GM23338 (cell line): ENCODE results near the gene FILIP1. TPM values are rescaled to one million over a fixed set of nuclear protein-coding genes. Genes with fewer than 3 reads are reported as not detected.

Source experiments
- ATAC-seq: fragments of 200-7000 bp; cut with Tn5 transposase; 3 replicates; pipeline ENCODE4 v1.9.1; 2020
- DNase-seq: peaks from one replicate; pipeline ENCODE4 v3.0.0-alpha.2; 2015; ENCODE audit warnings: low spot score
- H2AFZ ChIP-seq: fragments of 200-600 bp; sonication (generic); 2 replicates; pipeline ENCODE4 v1.8.0; 2016; ENCODE audit warnings: antibody characterized with exemption, mild to moderate bottlenecking, moderate library complexity
- H3F3A ChIP-seq: fragments of 200-600 bp; sonication (generic); replicated peaks from 2 replicates; pipeline ENCODE4 v1.8.0; 2017; ENCODE audit warnings: antibody characterized with exemption, mixed run types, low read depth
- H3K27ac ChIP-seq: fragments of 200-600 bp; sonication (generic); 2 replicates; pipeline ENCODE4 v1.6.1; 2016; ENCODE audit warnings: low read depth
- H3K27me3 ChIP-seq: fragments of 200-600 bp; sonication (generic); 2 replicates; pipeline ENCODE4 v1.8.0; 2016; ENCODE audit warnings: mild to moderate bottlenecking, mixed run types, moderate library complexity; ENCODE audit not compliant: insufficient read depth
- H3K36me3 ChIP-seq: fragments of 200-600 bp; sonication (generic); 2 replicates; pipeline ENCODE4 v1.8.0; 2016; ENCODE audit warnings: mild to moderate bottlenecking; ENCODE audit not compliant: insufficient read depth
- H3K4me1 ChIP-seq: fragments of 200-600 bp; sonication (generic); 2 replicates; pipeline ENCODE4 v1.8.0; 2016; ENCODE audit warnings: mild to moderate bottlenecking, moderate library complexity; ENCODE audit not compliant: insufficient read depth
- H3K4me2 ChIP-seq: fragments of 200-600 bp; sonication (generic); 2 replicates; pipeline ENCODE4 v1.7.1; 2017; ENCODE audit warnings: mixed run types
- H3K4me3 ChIP-seq: fragments of 200-600 bp; sonication (generic); 2 replicates; pipeline ENCODE4 v1.6.1; 2016; ENCODE audit warnings: mixed run types
- H3K79me2 ChIP-seq: fragments of 200-600 bp; sonication (generic); replicated peaks from 2 replicates; pipeline ENCODE4 v1.8.0; 2017; ENCODE audit warnings: mild to moderate bottlenecking; ENCODE audit not compliant: insufficient read depth
- H3K9me2 ChIP-seq: fragments of 200-600 bp; sonication (generic); 2 replicates; pipeline ENCODE4 v1.8.0; 2017; ENCODE audit not compliant: insufficient read depth
- H4K20me1 ChIP-seq: fragments of 200-600 bp; sonication (generic); replicated peaks from 2 replicates; pipeline ENCODE4 v1.8.0; 2017; ENCODE audit warnings: mild to moderate bottlenecking; ENCODE audit not compliant: insufficient read depth
- H3K27ac Mint-ChIP-seq: 2 replicates; pipeline ENCODE4 v1.8.0; 2020; ENCODE audit warnings: inconsistent platforms, mild to moderate bottlenecking, moderate library complexity, mixed read lengths
- H3K27me3 Mint-ChIP-seq: 3 replicates; pipeline ENCODE4 v1.8.0; 2022; ENCODE audit warnings: low read depth, mild to moderate bottlenecking, moderate library complexity, mixed read lengths, inconsistent platforms; ENCODE audit not compliant: insufficient read depth, poor library complexity
- H3K36me3 Mint-ChIP-seq: 3 replicates; pipeline ENCODE4 v1.8.0; 2021; ENCODE audit warnings: low read depth, mild to moderate bottlenecking, inconsistent platforms, moderate library complexity, mixed read lengths
- H3K4me1 Mint-ChIP-seq: 3 replicates; pipeline ENCODE4 v1.8.0; 2020; ENCODE audit warnings: mild to moderate bottlenecking, inconsistent platforms, mixed read lengths
- H3K4me3 Mint-ChIP-seq: 3 replicates; pipeline ENCODE4 v1.8.0; 2021; ENCODE audit warnings: moderate library complexity, mild to moderate bottlenecking, inconsistent platforms, mixed read lengths
- H3K9me3 Mint-ChIP-seq: 3 replicates; pipeline ENCODE4 v1.8.0; 2020; ENCODE audit warnings: moderate library complexity, mild to moderate bottlenecking, inconsistent platforms, mixed read lengths
- CREB1 ChIP-seq: fragments of 250-450 bp; sonication (Bioruptor Pico); IDR thresholded peaks from 2 replicates; pipeline ENCODE4 v1.5.0; 2020; ENCODE audit warnings: low read depth, mild to moderate bottlenecking, moderate library complexity
- EZH2 ChIP-seq: fragments of 200-600 bp; sonication (generic); IDR thresholded peaks from one replicate; pipeline ENCODE4 v1.8.0; 2017; ENCODE audit warnings: antibody characterized with exemption, mild to moderate bottlenecking, low read depth; ENCODE audit not compliant: unreplicated experiment
- EZH2phosphoT487 ChIP-seq: fragments of 200-600 bp; sonication (generic); IDR thresholded peaks from one replicate; pipeline ENCODE4 v1.8.1; 2018; ENCODE audit warnings: antibody characterized with exemption; ENCODE audit not compliant: unreplicated experiment
- JUNB ChIP-seq: IDR thresholded peaks from one replicate; pipeline ENCODE4 v1.6.1; 2016; ENCODE audit warnings: antibody characterized with exemption; ENCODE audit not compliant: unreplicated experiment
- NANOG ChIP-seq: IDR thresholded peaks from 2 replicates; pipeline ENCODE4 v1.6.1; 2016; ENCODE audit warnings: antibody characterized with exemption, borderline replicate concordance
- POLR2AphosphoS5 ChIP-seq: IDR thresholded peaks from 2 replicates; pipeline ENCODE4 v1.6.1; 2016; ENCODE audit warnings: antibody characterized with exemption, low read depth
- STAT1 ChIP-seq: IDR thresholded peaks from one replicate; pipeline ENCODE4 v1.6.1; 2016; ENCODE audit warnings: antibody characterized with exemption; ENCODE audit not compliant: unreplicated experiment
- ZNF114 ChIP-seq: fragments of 250-450 bp; sonication (Bioruptor Pico); IDR thresholded peaks from 2 replicates; pipeline ENCODE4 v1.5.0; 2020; ENCODE audit warnings: mild to moderate bottlenecking, moderate library complexity
- ZNF331 ChIP-seq: fragments of 250-450 bp; sonication (Bioruptor Pico); IDR thresholded peaks from 2 replicates; pipeline ENCODE4 v1.5.0; 2020; ENCODE audit warnings: low read depth, mild to moderate bottlenecking, moderate library complexity
- polyA plus RNA-seq: library from polyadenylated mRNA; unstranded; fragments of >200 nt; fragmentation: Nextera tagmentation; extraction: Ambion mirVana; gene quantifications from 2 replicates; pipeline ENCODE4 v1.2.1, GENCODE V29; 2016
- total RNA-seq: library from RNA; depleted of rRNA; stranded (reverse); fragments of >200 nt; shearing (Covaris generic); gene quantifications from 2 replicates; pipeline ENCODE4 v1.2.3, GENCODE V29; 2014
- TF ChIP-seq, protein P1 (sequence below): IDR thresholded peaks from 2 replicates; pipeline ENCODE4 v1.6.1; 2016; ENCODE audit warnings: antibody characterized with exemption
- TF ChIP-seq, protein P2 (sequence below): IDR thresholded peaks from one replicate; pipeline ENCODE4 v1.6.1; 2018; ENCODE audit warnings: antibody characterized with exemption; ENCODE audit not compliant: unreplicated experiment
- TF ChIP-seq, protein P3 (sequence below): fragments of 250-450 bp; sonication (Bioruptor Pico); IDR thresholded peaks from 2 replicates; pipeline ENCODE4 v1.5.0; 2020; ENCODE audit warnings: mild to moderate bottlenecking, moderate library complexity

FILIP1 gene
- total and polyA plus RNA-seq, 2 experiments from 2014 or later: 3.7 to 6.4 TPM

DNA sequence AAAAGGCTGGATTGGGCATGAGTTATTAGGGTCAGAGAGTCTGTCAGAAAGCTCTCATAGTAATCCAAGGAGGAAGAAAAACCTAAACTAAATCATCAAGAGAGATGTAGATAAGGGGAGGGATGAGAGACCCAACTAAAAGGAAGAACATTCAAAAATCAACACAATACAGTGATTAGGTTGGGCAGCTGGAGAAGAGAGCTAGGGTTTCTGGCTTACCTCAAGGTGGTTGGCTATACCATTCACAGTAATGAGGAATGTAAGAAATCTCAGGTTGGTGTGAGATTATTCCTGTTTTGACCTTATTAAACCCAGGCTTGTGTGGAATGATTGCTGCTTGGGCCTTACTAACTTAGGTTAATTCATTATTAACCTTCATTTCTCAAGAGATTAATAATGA is 243.8 kb downstream of the FILIP1 start (continued):
- TF ChIP-seq NANOG (no peak), CREB1 (CRISPR knock-in tag) (no peak), EZH2 (no peak), STAT1 (no peak), ZNF114 (CRISPR knock-in tag) (no peak), POLR2AphosphoS5 (no peak)
- TF ChIP-seq, protein P1, sequence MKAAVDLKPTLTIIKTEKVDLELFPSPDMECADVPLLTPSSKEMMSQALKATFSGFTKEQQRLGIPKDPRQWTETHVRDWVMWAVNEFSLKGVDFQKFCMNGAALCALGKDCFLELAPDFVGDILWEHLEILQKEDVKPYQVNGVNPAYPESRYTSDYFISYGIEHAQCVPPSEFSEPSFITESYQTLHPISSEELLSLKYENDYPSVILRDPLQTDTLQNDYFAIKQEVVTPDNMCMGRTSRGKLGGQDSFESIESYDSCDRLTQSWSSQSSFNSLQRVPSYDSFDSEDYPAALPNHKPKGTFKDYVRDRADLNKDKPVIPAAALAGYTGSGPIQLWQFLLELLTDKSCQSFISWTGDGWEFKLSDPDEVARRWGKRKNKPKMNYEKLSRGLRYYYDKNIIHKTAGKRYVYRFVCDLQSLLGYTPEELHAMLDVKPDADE: no peak

DNA sequence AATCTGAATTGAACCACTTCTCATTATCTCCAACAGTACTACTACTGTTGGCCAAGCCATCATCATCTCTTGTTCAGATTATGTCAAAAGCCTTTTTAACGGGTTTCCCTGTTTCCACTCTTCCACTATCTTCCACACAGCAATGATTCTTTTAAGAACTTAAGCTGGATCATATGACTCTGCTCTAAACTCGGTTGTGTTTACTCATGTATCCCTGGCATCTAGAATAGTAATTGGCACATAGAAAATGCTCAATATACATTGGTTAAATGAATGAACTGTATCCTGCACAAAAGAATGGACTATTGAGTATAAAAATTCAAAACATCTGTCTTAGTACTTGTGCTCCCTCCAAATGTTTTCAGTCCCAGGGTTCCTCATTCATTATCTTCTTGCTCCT is 247.2 kb downstream of the FILIP1 start:
- no peak for TF ChIP-seq ZNF331
- TF ChIP-seq, protein P2, sequence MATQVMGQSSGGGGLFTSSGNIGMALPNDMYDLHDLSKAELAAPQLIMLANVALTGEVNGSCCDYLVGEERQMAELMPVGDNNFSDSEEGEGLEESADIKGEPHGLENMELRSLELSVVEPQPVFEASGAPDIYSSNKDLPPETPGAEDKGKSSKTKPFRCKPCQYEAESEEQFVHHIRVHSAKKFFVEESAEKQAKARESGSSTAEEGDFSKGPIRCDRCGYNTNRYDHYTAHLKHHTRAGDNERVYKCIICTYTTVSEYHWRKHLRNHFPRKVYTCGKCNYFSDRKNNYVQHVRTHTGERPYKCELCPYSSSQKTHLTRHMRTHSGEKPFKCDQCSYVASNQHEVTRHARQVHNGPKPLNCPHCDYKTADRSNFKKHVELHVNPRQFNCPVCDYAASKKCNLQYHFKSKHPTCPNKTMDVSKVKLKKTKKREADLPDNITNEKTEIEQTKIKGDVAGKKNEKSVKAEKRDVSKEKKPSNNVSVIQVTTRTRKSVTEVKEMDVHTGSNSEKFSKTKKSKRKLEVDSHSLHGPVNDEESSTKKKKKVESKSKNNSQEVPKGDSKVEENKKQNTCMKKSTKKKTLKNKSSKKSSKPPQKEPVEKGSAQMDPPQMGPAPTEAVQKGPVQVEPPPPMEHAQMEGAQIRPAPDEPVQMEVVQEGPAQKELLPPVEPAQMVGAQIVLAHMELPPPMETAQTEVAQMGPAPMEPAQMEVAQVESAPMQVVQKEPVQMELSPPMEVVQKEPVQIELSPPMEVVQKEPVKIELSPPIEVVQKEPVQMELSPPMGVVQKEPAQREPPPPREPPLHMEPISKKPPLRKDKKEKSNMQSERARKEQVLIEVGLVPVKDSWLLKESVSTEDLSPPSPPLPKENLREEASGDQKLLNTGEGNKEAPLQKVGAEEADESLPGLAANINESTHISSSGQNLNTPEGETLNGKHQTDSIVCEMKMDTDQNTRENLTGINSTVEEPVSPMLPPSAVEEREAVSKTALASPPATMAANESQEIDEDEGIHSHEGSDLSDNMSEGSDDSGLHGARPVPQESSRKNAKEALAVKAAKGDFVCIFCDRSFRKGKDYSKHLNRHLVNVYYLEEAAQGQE: no peak
- TF ChIP-seq EZH2: no peak
- TF ChIP-seq, protein P3, sequence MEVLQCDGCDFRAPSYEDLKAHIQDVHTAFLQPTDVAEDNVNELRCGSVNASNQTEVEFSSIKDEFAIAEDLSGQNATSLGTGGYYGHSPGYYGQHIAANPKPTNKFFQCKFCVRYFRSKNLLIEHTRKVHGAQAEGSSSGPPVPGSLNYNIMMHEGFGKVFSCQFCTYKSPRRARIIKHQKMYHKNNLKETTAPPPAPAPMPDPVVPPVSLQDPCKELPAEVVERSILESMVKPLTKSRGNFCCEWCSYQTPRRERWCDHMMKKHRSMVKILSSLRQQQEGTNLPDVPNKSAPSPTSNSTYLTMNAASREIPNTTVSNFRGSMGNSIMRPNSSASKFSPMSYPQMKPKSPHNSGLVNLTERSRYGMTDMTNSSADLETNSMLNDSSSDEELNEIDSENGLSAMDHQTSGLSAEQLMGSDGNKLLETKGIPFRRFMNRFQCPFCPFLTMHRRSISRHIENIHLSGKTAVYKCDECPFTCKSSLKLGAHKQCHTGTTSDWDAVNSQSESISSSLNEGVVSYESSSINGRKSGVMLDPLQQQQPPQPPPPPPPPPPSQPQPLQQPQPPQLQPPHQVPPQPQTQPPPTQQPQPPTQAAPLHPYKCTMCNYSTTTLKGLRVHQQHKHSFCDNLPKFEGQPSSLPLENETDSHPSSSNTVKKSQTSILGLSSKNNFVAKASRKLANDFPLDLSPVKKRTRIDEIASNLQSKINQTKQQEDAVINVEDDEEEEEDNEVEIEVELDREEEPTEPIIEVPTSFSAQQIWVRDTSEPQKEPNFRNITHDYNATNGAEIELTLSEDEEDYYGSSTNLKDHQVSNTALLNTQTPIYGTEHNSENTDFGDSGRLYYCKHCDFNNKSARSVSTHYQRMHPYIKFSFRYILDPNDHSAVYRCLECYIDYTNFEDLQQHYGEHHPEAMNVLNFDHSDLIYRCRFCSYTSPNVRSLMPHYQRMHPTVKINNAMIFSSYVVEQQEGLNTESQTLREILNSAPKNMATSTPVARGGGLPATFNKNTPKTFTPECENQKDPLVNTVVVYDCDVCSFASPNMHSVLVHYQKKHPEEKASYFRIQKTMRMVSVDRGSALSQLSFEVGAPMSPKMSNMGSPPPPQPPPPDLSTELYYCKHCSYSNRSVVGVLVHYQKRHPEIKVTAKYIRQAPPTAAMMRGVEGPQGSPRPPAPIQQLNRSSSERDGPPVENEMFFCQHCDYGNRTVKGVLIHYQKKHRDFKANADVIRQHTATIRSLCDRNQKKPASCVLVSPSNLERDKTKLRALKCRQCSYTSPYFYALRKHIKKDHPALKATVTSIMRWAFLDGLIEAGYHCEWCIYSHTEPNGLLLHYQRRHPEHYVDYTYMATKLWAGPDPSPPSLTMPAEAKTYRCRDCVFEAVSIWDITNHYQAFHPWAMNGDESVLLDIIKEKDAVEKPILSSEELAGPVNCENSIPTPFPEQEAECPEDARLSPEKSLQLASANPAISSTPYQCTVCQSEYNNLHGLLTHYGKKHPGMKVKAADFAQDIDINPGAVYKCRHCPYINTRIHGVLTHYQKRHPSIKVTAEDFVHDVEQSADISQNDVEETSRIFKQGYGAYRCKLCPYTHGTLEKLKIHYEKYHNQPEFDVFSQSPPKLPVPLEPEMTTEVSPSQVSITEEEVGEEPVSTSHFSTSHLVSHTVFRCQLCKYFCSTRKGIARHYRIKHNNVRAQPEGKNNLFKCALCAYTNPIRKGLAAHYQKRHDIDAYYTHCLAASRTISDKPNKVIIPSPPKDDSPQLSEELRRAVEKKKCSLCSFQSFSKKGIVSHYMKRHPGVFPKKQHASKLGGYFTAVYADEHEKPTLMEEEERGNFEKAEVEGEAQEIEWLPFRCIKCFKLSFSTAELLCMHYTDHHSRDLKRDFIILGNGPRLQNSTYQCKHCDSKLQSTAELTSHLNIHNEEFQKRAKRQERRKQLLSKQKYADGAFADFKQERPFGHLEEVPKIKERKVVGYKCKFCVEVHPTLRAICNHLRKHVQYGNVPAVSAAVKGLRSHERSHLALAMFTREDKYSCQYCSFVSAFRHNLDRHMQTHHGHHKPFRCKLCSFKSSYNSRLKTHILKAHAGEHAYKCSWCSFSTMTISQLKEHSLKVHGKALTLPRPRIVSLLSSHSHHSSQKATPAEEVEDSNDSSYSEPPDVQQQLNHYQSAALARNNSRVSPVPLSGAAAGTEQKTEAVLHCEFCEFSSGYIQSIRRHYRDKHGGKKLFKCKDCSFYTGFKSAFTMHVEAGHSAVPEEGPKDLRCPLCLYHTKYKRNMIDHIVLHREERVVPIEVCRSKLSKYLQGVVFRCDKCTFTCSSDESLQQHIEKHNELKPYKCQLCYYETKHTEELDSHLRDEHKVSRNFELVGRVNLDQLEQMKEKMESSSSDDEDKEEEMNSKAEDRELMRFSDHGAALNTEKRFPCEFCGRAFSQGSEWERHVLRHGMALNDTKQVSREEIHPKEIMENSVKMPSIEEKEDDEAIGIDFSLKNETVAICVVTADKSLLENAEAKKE (CRISPR knock-in tag): no peak
- TF ChIP-seq EZH2phosphoT487: no peak
- TF ChIP-seq JUNB: no peak
- TF ChIP-seq, protein P1: no peak
- no peak for TF ChIP-seq POLR2AphosphoS5
- Mint-ChIP-seq H3K27ac (no peak overlapping the region), H3K4me3 (no peak overlapping the region), H3K27me3 (peaks cover 9% of the 10 kb centered on the region), H3K36me3 (peaks cover 10% of the 10 kb centered on the region), H3K9me3 (no peaks in the 10 kb centered on the region), H3K4me1 (peaks cover 39% of the 10 kb centered on the region)
- H3F3A ChIP-seq: no peaks in the 10 kb centered on the region
- DNase-seq (no peak), ATAC-seq (no peak)
- H4K20me1 ChIP-seq: no peaks in the 10 kb centered on the region
- H3K27me3 ChIP-seq: no peaks in the 10 kb centered on the region
- no peaks in the 10 kb centered on the region for H3K9me2 ChIP-seq
- peaks cover 20% of the 10 kb centered on the region for H3K79me2 ChIP-seq
- no peak overlapping the region for H3K27ac ChIP-seq
- H3K4me3 ChIP-seq: no peak overlapping the region
- no peak overlapping the region for H3K4me2 ChIP-seq
- no peak overlapping the region for H2AFZ ChIP-seq
- H3K4me1 ChIP-seq: peaks cover 36% of the 10 kb centered on the region
- no peaks in the 10 kb centered on the region for H3K36me3 ChIP-seq
